ENCODE data around the gene SRPK3.
"Not testable (repeated sequence)": the region's sequence is repeated elsewhere in the genome, so short reads cannot be mapped to it uniquely, and the experiment has no call there.

SRPK3 gene

DNA sequence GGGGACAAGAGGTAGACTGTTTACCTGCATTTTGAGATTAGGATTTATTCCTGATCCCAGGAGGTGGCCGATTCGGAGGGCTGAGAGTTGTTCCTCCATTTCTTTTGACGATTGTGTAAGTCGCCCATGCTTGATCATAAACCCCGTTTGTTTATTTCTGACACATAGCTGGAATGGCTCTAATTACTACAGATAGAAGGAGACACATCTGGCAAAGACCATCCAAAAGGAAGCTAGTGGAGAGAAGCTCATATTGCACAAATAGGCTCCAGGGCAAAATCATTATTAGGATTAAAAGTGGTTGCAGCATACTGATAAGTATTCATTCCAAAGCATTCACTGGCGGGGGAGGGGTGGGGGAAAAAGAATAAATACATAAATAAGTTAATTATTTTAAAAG is 33.9 kb upstream of the SRPK3 start:
- not testable (repeated sequence) for DNase-seq

DNA sequence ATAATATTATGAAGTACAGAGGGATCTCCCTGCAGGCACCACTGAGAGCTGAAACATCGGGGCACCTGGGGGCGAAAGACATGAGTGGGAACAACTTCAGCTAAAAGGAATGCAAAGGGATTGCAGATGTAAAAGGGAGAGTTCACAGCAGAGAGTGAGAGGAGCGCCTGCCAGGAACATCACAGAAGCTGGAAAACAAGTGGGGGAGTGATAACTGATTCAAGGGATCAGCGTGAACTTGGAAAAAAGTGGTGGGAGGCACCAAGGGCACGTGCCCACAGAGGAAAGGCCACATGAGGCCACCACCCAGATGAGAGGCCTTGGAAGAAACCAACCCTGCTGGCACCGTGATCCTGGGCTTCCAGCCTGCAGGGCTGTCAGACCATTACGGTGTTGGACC is 31.8 kb upstream of the SRPK3 start:
- DNase-seq, result not testable (repeated sequence)

DNA sequence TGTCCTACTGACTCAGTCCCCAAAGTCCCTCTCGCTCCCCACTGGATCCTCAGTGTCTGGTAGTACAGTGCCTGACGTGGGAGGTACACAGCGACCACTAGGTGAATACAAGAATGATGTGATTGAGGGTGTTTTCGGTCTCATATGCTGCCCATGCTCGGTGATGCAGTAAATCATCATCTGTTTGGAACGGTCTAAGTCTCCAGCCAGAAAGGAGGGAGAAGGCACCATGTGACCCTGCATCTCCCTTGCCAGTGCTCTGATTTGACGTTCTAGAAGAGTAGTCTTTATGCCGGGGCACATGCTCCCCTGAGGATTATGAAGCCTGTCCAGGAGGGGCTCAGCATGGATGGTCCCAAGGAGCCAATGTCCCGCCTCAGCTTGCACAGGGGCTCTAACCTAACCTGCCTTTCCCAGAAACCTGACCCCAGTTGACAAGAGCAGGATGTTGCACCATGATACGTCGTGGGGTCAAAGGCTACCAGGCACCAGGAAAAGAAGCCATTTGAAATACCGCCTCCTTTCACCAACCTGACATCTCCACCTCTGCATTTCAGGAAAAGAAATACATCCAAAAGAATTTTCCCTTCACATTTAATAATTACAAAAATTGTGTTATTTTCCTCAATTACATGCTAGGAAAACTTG is 30.6 kb upstream of the SRPK3 start:
- no peak for DNase-seq

DNA sequence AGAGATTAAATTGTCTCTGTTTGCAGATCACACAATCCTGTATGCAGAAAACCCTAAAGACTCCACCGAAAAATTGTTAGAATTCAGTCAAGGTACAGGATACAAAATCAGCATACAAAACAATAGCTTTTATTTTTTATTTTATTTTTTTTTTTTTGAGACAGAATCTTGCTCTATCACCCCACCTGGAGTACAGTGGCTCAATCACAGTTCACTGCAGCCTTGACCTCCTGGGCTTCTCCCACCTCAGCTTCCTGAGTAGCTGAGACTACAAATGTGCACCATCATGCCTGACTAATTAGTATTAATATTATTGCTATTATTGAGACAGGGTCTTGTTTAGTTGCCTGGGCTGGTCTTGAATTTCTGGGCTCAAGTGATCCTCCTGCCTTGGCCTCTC is 25.7 kb upstream of the SRPK3 start:
- DNase-seq, result no peak

DNA sequence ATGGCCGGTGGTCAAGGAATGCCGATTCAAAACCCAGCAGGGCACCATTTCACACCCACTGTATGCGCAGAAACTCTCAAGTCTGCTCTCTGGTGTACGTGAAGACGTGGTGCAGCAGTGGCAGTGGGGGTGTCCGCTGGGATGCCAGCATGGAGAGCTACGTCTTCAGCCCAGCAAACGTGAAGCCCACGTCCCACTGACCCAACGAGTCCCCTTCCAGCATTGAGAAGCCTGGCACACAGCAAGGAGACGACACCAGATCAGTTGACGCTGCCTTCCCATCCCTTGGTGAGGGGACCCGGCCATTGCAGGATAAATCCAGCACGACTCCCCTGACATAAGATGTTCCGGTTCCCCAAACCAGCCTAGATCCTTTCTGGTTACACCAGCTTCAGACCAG is 19.0 kb upstream of the SRPK3 start:
- no peak for DNase-seq

DNA sequence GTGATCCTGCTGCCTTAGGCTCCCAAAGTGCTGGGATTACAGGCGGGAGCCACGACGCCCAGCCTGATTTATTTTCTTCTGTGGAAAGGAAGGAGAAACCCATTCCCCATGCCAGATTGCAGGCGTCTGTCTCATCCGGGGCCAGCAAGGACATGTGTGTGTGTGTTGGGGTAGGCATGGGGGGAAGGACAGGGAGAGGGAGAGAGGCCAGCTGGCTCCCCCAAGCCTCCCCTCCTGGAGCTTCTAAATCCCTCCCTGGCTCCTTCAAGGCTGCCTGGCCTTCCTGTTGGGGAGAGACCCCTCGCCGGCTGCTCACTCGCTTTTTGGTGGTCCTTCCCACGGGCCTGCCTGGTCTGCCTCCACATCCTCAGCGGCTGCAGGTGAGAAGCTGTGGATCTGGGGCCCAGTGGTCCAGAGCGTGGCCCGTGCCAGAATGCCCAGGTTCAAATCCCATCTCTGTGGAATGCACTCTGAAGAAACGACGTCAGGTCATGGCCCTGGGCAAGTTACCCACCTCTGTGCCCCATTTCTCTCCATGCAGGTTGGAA is 18.1 kb upstream of the SRPK3 start:
- DNase-seq, result no peak

DNA sequence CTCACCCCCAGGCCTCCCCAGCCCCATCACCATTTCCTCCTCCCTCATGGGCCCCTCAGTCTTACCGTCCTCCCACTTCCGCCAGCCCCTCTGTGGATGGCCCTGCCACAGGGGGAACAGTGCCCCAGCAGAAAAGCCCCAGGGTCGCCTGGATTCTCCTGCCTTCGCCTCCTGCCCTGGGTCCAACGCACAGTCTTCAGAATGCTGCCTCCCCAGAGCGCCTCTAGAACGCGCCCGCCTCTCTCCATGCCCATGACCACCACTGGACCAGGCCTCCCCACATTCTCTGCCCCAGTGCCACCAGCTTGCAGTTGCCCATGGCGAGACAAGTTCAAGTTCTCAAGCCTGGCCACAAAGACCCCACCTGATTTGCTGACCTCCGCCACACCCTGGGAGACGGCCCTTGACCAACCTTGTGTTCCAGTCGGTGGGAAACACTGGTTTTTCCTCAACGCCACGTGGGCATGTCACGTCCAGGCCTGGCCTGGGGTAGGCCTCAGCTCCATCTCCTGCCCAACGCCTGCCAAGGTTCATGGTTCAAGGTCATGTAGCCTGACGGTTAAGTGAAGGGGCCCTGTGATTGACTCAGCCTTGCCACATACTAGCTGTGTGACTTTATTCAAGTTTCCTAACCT is 17.4 kb upstream of the SRPK3 start:
- DNase-seq, result no peak

DNA sequence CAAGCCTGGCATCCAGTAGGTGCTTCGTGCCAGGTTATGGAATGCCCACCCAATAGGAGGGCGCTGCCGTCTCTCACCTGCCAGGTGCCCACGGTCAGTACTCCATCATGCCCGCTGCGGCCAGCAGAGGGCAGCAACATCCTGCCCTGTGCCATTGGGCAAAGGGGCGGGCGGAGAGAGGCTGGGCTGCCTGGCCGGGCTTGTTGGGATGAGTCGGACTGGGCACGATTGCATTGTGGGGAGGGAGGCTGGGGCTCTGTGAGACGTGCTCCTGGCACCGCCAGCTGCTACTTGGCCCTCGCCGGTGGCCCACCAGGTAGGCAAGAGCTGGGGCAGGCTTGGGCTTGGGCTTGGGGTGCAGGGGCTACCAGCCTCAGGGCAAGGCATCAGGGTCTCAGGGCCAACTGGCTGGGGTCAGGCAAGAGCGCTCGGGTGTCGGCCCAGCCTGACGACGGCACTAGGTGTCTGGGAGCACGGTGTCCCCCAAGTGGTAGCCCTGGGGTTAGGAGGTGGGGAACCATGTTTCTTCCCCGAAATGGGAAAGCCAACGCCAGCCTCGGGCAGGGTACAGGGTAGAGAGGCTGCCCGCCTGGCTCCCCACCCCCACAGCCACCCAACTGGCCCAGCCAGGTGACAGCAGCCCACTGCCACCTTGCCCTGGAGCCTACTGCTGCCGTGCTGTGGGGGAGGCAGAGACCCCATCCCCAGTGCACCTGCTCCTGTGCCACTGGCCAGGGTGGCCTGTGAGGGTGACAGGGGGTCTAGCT is 16.7 kb upstream of the SRPK3 start, which contains the start of gene PLXNB3:
TSS of gene PLXNB3 (plus strand) at position 261 of the 767 bp plus-strand sequence. CDS start 1,287 bp downstream, outside the sequence.
- peak; percentile 38 for DNase-seq

DNA sequence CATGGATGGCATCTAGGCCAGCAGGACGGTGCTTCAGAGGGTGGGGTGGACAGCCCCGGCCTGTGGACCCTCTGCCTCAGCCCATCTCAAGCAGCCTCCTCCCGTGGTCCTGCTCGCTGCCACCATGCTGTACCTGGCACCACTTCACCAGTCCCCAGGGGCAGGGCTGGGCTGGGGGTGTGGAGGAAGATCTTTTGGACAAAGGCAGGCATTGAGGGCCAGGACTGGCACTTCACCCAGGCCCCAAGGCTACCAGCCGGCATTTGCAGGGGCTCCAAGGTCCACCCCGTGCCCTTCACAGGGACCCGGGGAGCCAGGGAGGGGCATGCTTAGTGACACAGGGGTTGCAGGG is 16.1 kb upstream of the SRPK3 start:
- DNase-seq, result no peak

DNA sequence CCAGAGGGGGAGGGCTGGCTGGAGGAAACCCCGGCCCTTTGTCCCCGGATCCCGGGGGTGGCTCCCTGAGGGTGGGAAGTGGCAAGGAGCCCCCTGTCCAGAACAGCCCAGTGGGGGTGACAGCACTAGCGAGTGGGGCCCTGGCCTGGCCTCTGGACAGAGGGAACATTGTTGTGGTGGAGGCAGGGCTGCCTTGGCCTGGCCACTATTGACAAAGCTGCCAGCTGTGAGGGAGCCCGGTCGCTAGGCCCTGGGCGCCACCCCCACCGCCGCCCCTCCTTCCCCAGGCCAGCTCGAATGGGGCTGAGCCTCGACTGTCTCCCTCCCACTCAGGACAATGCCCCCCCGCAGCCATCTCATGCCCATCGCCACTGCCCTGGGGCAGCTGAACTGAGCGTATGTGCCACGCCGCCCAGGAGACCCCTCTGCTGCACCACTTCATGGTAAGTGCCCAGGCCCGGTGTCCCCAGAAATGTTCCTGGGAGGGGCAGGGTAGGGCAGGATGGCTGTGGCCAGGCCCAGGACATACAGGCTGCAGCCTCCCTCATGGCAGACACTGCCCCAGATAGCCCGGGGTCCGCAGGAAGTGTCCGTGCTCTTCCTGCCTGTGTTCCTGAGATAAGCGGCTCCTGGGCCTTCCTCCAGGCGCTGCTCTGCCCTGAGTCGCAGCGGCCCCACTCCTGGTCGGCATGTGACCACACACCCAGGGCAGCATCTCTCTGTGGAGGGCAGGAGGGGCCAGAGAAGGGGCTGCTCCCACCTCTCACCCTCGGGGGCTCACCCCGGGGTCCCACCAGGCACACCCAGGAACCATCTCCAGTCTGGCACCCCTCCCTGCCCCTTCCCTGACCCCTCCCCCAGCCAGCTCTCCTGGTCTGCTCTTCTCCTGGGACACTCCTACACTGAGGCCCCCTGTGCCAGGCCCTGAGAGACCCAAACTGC is 15.4 kb upstream of the SRPK3 start:
- no peak for DNase-seq

DNA sequence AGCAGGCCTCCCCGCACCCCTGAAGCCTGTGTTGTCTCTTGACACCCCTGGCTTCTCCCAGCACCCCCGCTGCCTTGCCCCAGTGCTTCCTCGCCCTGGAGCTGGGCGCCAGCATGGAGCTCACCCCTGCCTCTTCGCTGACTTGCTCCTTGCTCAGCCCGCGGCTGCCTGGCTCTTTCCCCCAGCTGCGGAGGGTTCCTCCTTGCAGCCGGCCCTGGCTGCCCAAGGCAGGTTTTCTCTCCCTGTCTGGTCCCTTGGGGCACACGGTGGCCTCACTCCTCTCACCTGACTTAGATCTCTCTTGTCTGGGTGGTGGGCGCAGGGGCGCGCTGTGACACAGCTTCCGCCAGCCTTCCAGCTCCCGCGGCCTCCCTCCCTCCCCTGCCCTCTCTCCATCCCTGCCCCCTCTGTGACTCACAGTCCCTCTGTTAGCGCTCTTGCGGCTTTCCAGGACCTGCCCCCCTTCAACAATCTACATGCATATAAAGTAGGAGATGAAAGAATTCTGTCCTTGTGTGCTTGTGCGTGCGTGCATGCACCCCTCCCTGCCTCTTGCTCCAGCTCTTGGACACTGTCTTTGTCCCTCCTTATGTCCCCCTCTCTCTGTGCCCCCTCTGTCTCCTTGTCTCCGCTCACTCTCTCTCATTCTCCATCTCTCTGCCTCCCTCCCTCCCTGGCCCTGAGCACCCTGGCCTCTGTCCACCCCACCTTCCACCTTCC is 14.6 kb upstream of the SRPK3 start:
- DNase-seq, result peak; percentile 61

DNA sequence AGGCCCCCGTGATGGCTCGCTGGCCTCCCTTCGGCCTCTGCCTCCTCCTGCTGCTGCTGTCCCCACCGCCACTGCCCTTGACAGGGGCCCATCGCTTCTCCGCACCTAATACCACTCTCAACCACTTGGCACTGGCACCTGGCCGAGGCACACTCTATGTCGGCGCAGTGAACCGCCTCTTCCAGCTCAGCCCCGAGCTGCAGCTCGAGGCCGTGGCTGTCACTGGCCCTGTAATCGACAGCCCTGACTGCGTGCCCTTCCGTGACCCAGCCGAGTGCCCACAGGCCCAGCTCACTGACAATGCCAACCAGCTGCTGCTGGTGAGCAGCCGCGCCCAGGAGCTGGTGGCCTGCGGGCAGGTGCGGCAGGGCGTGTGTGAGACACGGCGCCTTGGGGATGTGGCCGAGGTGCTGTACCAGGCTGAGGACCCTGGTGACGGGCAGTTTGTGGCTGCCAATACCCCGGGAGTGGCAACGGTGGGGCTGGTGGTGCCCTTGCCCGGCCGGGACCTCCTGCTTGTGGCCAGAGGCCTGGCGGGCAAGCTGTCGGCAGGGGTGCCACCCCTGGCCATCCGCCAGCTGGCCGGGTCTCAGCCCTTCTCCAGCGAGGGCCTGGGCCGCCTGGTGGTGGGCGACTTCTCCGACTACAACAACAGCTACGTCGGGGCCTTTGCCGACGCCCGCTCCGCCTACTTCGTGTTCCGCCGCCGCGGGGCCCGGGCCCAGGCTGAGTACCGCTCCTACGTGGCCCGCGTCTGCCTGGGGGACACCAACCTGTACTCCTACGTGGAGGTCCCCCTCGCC is 13.8 kb upstream of the SRPK3 start:
- DNase-seq, result no peak

DNA sequence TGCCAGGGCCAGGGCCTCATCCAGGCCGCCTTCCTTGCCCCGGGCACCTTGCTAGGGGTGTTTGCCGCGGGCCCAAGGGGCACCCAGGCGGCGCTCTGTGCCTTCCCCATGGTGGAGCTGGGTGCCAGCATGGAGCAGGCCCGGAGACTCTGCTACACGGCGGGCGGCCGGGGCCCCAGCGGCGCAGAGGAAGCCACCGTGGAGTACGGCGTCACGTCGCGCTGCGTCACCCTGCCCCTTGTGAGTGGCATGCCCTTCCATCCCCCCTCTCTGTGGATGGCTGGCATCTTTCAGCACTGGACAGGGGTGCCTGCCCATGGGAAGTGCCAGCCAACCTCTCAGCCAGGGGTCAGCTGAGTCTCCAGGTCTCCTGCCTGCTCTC is 13.2 kb upstream of the SRPK3 start:
- DNase-seq, result no peak

DNA sequence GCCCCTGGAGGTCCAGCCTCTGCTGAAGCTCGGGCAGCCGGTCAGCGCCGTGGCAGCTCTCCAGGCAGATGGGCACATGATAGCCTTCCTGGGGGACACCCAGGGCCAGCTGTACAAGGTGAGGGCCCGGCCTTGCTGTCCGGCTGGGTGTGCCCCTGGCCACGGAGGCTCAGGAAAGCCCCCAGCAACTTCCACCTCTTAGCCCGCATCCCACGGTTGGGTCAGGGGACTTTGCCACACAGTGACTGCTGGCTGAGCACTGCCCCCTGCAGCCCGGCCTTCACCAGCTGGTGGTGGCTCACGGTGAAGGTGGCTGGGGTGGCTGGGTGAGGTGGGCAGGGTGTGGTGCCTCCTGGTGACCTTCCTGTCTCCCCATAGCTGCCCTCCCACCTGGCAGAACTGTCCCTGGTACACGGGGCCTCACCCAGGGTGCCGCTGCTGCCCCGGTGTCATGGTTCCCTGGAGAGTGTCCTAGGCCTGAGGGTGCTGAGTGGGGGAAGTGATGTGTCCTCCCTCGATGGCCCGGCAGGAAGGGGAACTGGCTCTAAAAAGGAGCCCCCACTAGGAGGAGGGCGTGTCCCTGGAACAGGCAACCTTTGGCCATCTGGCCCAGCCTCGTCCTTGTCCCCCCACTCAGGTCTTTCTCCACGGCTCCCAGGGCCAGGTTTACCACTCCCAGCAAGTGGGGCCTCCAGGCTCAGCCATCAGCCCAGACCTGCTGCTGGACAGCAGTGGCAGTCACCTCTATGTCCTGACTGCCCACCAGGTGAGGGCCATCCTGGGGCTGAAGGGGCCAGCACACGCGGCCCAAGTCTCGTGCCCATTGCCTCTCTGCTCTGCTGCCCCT is 12.3 kb upstream of the SRPK3 start:
- DNase-seq, result no peak

DNA sequence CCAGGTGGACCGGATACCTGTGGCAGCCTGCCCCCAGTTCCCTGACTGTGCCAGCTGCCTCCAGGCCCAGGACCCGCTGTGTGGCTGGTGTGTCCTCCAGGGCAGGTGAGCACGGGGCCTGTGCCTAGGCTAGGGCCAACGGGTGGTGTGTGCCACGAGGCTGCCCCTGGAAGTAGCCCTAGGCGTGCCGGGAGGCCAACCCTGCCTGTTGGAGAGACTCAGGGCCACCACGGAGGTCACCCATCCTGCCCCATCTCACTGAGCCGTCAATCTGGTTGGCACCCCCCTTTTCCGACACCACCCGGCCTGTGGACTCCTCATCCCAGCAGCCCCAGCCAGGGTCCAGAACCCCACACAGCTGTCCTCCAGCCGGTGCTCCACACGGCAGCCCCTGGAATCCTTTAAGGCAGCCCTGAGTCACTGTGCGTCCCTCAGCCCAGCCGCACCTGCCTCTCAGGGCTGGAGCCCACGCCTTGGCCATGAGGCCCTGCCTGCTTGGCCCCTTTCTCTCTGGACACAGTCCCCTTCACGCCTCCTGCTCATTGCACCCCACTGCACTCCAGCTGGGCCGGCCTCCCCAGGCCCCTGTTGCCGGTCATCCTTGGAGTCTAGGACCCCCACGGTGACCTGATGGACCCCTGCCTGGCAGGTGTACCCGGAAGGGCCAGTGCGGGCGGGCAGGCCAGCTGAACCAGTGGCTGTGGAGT is 11.5 kb upstream of the SRPK3 start:
- no peak for DNase-seq

DNA sequence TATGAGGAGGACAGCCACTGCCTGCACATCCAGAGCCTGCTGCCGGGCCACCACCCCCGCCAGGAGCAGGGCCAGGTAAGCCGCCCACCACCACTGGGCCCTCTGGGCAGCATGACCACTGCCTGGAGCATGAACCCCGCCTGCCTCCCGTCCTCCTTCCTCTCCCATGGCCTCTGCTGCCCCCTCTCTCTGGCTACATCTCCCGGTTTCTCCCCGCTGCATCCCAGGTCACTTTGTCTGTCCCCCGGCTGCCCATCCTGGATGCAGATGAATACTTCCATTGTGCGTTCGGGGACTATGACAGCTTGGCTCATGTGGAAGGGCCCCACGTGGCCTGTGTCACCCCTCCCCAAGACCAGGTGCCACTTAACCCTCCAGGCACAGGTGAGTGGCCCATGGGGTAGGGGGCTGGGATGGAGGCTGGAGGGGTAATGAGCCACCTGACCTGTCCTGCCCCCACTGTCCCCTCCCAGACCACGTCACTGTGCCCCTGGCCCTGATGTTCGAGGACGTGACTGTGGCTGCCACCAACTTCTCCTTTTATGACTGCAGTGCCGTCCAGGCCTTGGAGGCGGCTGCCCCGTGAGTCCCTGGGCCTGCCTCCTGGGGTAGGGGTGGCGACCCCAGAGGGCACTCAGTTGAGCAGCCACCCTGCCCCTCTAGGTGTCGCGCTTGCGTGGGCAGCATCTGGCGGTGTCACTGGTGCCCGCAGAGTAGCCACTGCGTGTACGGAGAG is 10.8 kb upstream of the SRPK3 start:
- no peak for DNase-seq

DNA sequence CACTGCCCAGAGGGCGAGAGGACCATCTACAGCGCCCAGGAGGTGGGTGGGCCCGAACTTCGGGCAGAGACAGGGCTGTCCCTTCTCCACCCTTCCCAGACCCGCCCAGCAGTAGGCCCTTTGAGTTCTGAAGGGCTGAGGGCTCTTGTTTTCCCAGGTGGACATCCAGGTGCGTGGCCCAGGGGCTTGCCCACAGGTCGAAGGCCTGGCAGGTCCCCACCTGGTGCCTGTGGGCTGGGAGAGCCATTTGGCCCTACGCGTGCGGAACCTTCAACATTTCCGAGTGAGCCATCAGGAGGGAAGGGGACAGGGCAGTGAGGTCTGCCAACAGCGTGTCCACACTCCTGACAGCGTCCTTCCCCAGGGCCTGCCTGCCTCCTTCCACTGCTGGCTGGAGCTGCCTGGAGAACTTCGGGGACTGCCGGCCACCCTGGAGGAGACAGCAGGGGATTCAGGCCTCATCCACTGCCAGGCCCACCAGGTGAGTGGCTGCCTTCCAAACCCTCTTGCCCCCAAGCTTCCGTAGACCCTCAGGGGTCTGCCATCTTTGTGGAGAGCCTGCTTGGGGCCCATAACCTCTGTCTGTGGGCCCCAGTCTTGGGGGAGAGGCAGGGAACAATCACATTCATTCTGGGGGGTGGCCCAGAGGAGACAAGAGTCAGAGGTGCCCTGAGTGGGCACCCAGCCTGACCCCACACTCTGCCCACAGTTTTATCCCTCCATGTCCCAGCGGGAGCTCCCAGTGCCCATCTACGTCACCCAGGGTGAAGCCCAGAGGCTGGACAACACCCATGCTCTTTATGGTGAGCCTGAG is 10.0 kb upstream of the SRPK3 start:
- DNase-seq, result no peak
